Measurements from ENCODE around the gene TARBP2. TPM values are rescaled to one million over a fixed set of nuclear protein-coding genes. Genes with fewer than 3 reads are reported as not detected.

The TARBP2 gene
- total RNA-seq, 1 donor from 2014 or later = 59.4 TPM

DNA sequence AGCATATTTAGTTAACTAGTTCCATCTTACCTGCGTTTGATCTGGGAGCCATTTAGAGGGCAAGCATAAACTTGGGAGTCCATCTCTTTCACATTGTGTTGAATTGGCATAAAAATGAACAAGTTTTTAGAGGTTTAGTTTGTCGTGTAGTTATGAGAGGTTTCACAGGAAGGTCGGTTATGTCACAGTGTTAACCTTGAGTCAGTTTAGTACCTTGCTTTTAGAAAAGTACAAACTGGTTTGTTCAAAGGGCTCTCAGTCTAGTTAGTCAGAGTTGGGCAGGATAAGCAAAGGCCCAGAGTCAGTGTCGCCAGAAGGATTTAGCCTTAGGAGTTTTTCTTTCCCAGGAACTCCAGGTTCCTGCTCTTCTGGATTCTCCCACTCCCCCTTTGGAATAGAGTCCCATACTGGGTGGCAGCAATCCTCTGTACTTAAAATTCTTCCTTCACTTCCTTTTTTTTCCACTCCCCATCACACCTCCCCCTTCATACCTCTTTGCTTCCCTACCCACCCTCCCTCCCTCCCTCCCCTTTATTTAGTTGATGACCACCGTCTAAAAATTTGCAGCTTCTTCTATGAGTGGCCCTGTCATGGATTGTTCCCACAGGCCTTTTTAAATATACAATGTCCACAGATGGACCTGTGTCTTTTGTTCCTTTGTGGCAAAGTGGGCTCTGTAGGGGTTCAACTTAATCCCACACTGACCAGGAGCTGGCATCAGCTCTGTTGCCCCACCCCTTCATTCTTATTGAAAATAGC, 37.1 kb upstream of the TARBP2 start:
- H3K4me3 ChIP-seq (ENCODE audit: low read depth, low read length) = no peak overlapping the region
- TF ChIP-seq, protein P1, sequence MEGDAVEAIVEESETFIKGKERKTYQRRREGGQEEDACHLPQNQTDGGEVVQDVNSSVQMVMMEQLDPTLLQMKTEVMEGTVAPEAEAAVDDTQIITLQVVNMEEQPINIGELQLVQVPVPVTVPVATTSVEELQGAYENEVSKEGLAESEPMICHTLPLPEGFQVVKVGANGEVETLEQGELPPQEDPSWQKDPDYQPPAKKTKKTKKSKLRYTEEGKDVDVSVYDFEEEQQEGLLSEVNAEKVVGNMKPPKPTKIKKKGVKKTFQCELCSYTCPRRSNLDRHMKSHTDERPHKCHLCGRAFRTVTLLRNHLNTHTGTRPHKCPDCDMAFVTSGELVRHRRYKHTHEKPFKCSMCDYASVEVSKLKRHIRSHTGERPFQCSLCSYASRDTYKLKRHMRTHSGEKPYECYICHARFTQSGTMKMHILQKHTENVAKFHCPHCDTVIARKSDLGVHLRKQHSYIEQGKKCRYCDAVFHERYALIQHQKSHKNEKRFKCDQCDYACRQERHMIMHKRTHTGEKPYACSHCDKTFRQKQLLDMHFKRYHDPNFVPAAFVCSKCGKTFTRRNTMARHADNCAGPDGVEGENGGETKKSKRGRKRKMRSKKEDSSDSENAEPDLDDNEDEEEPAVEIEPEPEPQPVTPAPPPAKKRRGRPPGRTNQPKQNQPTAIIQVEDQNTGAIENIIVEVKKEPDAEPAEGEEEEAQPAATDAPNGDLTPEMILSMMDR (IDR thresholded peaks at IDR 0.05; ENCODE audit: insufficient read depth, low read length, poor library complexity, severe bottlenecking) = no peak
- peaks cover 8% of the 10 kb centered on the region for H3K36me3 ChIP-seq (ENCODE audit: control insufficient read depth, insufficient read depth, low read length)
- DNase-seq (ENCODE audit: low read depth) = no peak
- H3K27me3 ChIP-seq (ENCODE audit: control insufficient read depth, insufficient read depth, low read length) = no peaks in the 10 kb centered on the region

DNA sequence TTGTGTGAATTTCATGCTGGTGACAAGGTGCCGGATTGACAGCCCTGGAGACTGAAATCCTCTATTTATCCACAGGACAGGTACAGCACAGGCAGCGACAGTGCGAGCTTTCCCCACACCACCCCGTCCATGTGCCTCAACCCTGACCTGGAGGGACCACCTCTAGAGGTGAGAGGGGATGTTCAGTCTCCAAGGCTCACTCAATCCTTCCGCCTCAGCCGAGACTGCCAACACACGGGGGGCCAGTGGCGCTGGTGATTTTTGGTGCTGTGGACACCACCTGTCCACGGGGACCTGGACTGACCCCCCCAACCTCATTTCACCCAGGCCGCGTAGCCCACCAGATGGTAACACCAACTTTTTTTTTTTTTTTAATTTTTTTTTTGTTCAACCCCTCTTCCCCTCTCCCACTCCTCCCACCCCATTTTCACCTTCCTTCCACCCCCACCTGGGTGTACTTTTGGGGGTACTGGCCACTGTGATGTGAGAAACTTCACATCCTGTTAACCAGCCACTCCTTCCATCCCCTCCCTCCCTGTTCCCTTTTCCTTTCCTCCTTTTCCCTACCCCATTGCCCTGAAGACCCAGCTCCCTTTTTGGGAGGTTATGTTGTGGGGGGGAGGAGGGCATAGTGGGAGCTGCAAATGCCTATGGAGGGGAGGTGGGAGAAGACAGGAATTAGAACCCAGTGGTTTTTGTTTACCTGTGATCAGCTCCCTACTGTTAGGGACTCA, 36.2 kb upstream of the TARBP2 start:
- no peak for DNase-seq (ENCODE audit: low read depth)
- TF ChIP-seq, protein P1 (IDR thresholded peaks at IDR 0.05; ENCODE audit: insufficient read depth, low read length, poor library complexity, severe bottlenecking) = no peak
- Histone ChIP-seq H3K27me3 (ENCODE audit: control insufficient read depth, insufficient read depth, low read length) (no peaks in the 10 kb centered on the region), H3K36me3 (ENCODE audit: control insufficient read depth, insufficient read depth, low read length) (peaks cover 5% of the 10 kb centered on the region), H3K4me3 (ENCODE audit: low read depth, low read length) (no peak overlapping the region)

DNA sequence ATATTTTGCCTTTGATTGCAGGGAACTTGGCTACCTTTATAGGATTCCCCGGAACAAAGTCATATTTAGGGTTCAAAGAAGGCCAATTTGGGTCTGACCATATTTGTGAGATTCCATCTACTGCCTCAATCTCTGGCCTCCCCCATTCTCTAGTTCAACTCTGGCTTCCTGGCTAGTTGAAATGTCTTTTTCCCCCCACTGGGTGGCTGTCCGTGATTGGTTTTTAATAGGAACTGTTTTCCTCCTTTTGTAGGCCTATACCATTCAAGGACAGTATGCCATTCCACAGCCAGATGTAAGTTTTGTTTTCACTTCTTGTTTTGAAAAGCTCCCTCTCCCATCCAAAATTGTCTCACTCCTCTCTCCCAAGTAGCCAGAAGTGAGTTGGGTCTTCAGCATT, 35.4 kb upstream of the TARBP2 start:
- no peak for DNase-seq (ENCODE audit: low read depth)
- Histone ChIP-seq H3K27me3 (ENCODE audit: control insufficient read depth, insufficient read depth, low read length) (no peaks in the 10 kb centered on the region), H3K4me3 (ENCODE audit: low read depth, low read length) (no peak overlapping the region), H3K36me3 (ENCODE audit: control insufficient read depth, insufficient read depth, low read length) (peaks cover 4% of the 10 kb centered on the region)
- TF ChIP-seq, protein P1 (IDR thresholded peaks at IDR 0.05; ENCODE audit: insufficient read depth, low read length, poor library complexity, severe bottlenecking) = no peak

DNA sequence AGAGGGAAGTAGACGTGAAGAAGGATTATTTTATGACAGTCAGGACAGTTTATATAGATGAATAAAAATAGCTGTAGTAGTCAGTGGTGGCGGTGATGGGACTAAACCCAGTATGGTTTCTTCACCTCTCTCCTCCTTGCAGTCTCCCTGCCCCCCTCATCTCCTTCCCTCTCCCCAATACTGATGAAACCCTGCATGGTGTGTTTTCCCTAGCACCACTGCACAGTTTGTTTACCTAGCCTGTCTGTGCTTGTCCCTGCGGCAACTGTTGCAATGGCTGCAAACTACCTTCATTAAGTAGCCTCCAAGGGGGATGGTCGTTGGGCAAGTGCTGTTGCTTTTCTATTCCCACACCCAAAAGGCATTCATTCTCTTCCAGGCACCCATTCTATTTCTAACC, 34.4 kb upstream of the TARBP2 start:
- no peak overlapping the region for H3K4me3 ChIP-seq (ENCODE audit: low read depth, low read length)
- no peak for DNase-seq (ENCODE audit: low read depth)
- TF ChIP-seq, protein P1 (IDR thresholded peaks at IDR 0.05; ENCODE audit: insufficient read depth, low read length, poor library complexity, severe bottlenecking) = no peak
- no peaks in the 10 kb centered on the region for H3K27me3 ChIP-seq (ENCODE audit: control insufficient read depth, insufficient read depth, low read length)
- peaks cover 4% of the 10 kb centered on the region for H3K36me3 ChIP-seq (ENCODE audit: control insufficient read depth, insufficient read depth, low read length)

DNA sequence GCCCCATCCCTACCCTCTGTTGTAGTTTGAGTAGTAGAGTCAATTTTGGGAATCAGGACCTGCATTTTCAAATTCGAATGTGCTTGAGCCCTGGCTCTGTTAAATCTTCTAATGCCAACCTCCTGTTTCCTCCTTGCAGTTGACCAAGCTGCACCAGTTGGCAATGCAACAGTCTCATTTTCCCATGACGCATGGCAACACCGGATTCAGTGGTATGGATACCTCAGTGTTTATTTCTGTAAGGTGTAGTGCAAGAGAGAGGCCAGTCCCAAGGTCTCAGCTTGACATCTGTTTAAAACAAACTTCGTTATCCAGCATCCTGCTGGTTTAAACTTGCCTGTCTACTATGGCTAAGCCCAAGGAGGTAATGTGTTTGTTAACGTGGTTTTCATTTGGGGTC, 34.0 kb upstream of the TARBP2 start:
- TF ChIP-seq, protein P1 (IDR thresholded peaks at IDR 0.05; ENCODE audit: insufficient read depth, low read length, poor library complexity, severe bottlenecking) = no peak
- Histone ChIP-seq H3K27me3 (ENCODE audit: control insufficient read depth, insufficient read depth, low read length) (no peaks in the 10 kb centered on the region), H3K36me3 (ENCODE audit: control insufficient read depth, insufficient read depth, low read length) (peaks cover 4% of the 10 kb centered on the region), H3K4me3 (ENCODE audit: low read depth, low read length) (no peak overlapping the region)
- no peak for DNase-seq (ENCODE audit: low read depth)

All from kidney epithelial cell (primary cell).